Medulla oblongata (tissue), 1 donor: ENCODE data around the gene ADAM12.
"Not testable (repeated sequence)": the region's sequence is repeated elsewhere in the genome, so short reads cannot be mapped to it uniquely, and the experiment has no call there.

Experiments used
- DNase-seq: peaks from one replicate; pipeline ENCODE4 v3.0.0-alpha.2; 2015; ENCODE audit errors: extremely low spot score

ADAM12 gene

DNA sequence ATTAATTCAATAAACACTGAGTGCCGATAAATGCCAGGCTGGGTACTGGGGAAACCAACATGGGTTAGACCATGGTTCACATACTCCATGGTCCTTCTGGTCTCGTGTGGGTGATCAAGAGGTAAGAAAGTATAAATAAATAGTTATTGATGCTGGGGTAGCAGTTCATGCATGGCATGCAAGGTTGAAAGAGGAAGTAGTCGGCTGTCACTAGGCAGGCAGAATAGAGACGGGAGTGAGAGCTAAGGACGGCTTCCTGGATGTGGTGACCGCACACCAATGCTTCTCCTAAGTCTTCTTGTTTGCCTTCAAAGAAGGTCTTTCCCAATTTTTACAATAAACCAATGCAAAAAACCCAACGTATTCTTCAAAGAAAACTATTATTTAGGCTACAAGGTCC, 208.6 kb downstream of the ADAM12 start:
- DNase-seq: no peak

- peak; percentile 22 for DNase-seq
These were observed 210.8 kb downstream of the ADAM12 start for GRCh38 chr10:126177417-126178030.

DNA sequence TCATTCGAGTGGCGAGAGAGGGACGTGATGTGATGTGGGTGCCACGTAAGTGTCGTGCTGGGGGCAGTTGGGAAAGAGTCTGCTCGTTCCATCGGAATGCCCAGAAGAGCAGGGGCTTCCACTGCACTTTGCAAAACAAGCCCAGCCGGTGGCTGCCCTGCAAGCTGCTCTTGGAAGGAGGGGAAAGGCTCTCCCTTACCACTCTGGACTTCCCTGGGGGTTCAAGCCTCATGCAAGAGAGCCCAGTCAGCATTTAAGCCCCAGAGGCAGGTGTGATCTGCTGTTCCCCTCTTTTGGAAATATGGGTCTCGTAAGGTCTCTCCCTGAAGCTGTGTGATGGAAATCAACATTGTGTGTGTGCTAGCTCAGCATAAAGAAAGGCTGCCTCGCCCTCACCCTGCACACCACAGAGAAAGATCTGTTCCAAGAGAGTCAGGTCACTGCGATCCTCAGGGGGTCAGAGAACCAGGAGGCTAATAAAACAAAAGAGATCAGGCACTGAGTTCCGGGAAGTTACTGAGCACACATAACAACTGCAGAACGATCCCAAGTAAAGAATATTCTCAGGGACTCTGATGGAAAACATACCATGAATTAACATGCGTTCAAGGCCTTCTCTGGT, 212.5 kb downstream of the ADAM12 start:
- no peak for DNase-seq

- DNase-seq: not testable (repeated sequence)
These were observed 215.5 kb downstream of the ADAM12 start for GRCh38 chr10:126172755-126173154.

DNA sequence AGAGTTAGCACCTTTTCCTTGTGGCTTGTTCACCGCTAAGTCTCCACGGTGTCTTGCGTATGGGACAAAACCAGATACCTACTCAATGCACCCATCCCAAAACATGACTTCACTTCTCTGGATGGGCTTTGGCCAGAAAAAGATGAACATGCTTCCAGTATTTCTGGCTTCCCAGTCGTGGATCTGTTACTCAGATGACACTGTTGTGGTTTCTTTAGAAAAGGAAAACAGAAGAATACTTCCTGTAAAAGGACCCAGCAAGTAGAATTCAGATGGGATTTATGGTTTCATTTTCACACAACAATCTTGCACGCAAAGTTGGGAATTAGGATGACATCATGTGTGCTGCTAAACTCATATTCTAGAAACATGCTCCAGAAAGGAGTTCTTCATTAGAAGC, 216.7 kb downstream of the ADAM12 start:
- no peak for DNase-seq

GRCh38 chr10:126170776-126171175, 217.5 kb downstream of the ADAM12 start:
- no peak for DNase-seq

DNA sequence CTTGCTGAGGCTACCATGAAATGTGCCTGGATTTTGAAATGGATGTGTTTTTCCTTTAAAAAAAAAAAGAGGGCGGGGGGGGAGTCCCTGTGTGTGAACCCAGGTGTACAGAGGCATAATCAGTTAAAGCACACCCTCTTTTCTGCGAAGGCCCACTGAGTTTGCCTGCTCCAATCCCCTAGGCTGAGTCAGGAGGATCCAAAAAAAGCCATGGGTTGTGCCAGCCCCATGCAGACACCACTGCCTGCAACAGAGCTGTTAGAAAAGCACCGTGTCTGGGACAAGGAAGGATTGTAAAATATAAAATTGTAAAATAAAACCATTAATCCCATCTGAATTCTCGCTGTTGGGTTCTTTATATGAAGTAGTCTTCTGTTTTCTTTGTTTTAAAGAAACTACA, 217.9 kb downstream of the ADAM12 start:
- DNase-seq: no peak

DNA sequence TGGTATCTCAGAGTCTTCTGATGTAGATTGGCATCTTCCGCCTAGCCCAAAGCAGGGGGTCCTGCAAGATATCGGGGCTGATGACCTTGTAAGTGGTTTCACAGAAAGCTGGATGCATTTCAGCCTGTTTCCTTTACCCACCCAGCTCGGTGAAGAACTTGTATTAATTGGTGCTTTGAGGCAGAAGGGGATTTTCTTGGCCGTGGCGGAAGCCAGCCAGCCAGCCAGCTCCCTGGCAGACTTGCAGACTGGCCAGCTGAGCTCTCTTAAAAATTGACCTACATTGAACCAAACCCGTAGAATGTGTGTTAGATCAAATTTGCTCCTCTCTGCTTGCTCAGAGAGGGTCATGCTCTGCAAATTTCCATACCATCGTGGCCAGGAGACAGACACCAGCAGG, 218.4 kb downstream of the ADAM12 start:
- peak; percentile 44 for DNase-seq

GRCh38 chr10:126166797-126167196, 221.5 kb downstream of the ADAM12 start:
- DNase-seq: no peak

DNA sequence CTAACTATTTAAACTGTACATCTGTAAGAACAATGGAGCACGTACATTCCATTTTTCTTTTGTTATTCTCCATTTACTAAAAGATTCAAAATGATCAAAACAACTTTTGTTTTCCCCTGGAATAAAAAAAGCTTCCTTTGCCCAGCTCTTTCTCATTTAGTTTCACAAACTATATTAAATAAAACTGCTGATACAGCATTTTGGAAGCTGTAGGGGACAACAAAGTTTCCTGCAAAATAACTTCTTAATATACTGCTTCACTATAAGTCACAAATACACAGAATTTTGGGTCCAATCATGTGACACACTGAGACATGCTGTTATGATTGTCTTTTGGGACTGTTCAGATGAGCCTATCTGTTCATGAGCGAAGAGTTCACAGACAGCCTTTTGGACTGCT, 222.4 kb downstream of the ADAM12 start:
- DNase-seq: no peak

DNA sequence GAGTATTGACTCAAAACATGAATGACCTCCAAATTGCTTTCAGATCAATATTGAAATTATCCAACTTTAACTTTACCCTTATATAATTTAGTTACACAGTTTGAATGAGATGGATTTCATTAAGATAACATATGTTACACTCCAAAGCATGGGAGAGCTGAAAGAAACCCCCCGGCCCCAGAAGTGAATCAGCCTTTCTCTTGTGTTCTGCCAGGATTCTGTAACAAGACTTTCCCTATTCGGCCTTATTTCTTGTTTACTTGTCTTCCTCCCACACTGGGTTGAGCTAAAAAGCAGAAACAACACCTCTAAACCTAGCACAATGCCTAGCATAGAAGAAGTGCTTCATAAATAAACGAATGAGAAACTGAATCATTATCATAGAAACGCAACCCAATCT, 224.8 kb downstream of the ADAM12 start:
- no peak for DNase-seq

GRCh38 chr10:126161691-126162090, 226.6 kb downstream of the ADAM12 start:
- no peak for DNase-seq

DNA sequence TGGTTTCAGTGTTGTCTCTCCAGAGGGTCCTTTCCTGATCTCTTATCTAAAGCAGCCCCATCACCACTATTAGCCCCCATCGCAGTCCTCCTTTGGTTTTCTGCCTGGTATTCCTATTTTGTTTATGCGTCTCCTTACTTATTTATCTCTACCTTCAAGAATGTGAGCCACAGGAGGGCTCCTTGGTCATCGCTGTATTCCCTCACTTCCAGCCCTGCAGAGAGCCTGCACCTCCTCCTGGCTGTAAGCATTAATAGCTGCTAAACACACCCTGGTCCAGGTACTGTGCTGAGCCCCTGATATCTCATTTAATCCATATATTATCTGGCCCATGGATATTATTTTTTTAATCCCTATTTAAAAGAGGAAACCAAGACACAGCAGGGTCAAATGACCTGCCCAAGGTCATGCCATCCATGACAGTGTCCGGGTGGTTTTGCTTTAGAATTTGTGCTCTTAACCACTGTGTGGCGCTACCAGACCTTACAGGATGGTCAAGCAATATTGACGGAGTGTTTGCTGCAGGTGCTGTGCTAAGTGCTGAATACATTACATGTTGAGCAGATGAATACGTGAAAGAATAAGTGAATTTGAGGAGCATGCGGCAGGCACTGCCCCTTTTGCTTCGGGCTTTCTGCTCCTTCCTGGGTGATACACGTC, 227.2 kb downstream of the ADAM12 start:
- DNase-seq: no peak

GRCh38 chr10:126160571-126160970, 227.7 kb downstream of the ADAM12 start:
- DNase-seq: no peak

DNA sequence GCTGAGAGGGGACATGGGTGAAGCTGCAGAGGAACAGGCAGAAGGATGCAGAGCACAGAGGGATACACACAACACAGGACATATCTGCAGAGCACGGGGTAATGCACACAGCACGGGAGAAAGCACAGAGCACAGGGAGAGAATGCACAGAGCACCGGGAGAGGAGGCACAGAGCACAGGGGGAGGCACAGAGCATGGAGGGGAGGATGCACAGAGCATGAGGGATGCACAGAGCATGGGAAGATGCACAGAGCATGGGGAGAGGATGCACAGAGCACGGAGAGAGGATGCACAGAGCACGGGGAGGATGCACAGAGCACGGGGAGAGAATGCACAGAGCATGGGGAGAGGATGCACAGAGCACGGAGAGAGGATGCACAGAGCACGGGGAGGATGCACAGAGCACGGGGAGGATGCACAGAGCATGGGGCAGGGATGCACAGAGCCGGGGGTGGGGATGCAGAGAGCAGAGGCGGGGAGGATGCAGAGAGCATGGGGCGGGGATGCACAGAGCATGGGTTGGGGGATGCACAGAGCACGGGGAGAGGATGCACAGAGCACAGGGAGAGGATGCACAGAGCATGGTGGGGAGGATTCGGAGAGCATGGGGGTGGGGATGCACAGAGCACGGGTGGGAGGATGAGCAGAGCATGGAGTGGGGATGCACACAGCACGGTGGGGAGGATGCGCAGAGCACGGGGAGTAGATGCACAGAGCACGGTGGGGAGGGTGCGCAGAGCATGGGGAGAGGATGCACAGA, 230.0 kb downstream of the ADAM12 start:
- no peak for DNase-seq

DNA sequence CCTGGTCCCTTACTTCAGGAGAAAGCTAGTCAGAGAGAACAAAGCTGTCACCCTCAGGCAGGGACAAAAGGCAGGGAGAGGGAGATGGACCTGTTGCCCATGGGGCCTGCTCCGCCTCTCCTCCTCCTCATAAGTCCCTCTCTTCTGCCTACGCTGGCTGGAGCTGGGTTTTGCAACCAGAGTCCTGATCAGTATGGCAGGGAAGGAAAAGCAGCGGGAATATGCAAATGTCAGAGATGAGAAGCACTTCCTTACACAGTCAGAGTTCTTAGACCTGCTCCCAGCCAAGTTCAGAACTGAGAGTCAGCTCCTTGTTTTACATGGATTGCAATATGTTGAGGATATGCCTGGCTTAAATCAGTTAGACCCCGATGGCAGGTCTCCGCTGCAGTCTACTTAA, 231.1 kb downstream of the ADAM12 start:
- DNase-seq: no peak

DNA sequence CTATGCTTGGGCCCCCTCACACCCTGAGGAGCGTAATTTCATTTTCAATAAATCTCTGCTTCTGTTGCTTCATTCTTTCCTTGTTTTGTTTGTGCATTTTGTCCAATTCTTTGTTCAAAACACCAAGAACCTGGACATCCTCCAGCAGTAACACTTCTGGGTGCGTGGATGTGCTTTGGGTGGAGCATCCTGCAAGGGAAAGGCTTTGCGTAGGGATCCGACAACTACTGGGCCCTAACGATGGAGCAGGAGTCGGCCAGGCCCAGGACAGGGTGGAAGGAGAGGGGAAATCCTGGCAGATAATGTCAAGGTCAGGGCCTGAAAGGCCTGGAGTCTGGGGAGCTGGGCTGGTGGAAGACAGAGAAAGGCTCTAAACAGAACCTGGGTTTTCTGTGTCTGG, 231.8 kb downstream of the ADAM12 start:
- DNase-seq: no peak

- DNase-seq: no peak
These were observed 232.3 kb downstream of the ADAM12 start for GRCh38 chr10:126156012-126156411.

- no peak for DNase-seq
These were observed 232.7 kb downstream of the ADAM12 start for GRCh38 chr10:126155528-126155927.

- no peak for DNase-seq
These were observed 234.3 kb downstream of the ADAM12 start for GRCh38 chr10:126153711-126154628.

DNA sequence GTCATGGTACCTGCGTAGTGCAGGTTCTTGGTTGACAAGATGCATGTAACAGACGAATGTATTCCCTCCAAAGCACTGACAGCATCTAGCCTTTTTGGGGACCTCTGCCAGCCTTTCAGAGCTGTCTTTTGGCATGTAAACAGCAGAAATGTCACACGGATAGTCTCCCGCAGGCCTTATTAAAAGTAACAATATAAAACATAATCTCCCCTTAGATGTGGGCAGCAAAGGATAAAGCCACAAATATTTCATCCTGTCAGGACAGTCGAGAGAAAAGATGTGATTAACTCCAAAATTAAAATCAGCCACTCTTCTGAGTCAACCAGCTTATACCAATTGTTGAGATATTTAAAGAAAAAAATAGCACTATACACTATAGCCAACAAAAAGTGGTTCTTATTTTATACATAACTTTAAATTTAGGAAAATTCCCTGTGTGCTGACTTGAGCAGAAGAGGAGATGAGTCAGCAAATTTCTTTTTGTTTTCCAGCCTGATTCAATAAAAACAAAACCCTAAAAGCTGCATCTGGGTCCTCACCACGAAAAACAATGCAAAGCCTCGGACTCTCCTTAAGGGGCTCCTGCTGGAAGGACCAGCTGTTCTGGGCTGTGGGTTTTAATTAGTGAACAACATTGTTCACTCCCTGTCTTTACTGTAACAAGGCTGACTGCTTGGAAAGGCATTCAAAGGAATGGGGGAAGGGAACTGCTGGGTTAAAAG, 240.2 kb downstream of the ADAM12 start:
- no peak for DNase-seq
